ENCODE measurements around the gene TMTC2.
"Not testable (repeated sequence)": the region's sequence is repeated elsewhere in the genome, so short reads cannot be mapped to it uniquely, and the experiment has no call there.

The TMTC2 gene

GRCh38 chr12:82835217-82835616 is 148.5 kb downstream of the TMTC2 start:
- peak overlapping the region in 1 of 2 donors; percentile 41 for H3K27ac ChIP-seq
- no peak for DNase-seq (ENCODE audit: low spot score)
- TF ChIP-seq, protein P1, sequence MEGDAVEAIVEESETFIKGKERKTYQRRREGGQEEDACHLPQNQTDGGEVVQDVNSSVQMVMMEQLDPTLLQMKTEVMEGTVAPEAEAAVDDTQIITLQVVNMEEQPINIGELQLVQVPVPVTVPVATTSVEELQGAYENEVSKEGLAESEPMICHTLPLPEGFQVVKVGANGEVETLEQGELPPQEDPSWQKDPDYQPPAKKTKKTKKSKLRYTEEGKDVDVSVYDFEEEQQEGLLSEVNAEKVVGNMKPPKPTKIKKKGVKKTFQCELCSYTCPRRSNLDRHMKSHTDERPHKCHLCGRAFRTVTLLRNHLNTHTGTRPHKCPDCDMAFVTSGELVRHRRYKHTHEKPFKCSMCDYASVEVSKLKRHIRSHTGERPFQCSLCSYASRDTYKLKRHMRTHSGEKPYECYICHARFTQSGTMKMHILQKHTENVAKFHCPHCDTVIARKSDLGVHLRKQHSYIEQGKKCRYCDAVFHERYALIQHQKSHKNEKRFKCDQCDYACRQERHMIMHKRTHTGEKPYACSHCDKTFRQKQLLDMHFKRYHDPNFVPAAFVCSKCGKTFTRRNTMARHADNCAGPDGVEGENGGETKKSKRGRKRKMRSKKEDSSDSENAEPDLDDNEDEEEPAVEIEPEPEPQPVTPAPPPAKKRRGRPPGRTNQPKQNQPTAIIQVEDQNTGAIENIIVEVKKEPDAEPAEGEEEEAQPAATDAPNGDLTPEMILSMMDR (IDR thresholded peaks at IDR 0.05) = no peak
- H3K4me3 ChIP-seq = no peak overlapping the region

DNA sequence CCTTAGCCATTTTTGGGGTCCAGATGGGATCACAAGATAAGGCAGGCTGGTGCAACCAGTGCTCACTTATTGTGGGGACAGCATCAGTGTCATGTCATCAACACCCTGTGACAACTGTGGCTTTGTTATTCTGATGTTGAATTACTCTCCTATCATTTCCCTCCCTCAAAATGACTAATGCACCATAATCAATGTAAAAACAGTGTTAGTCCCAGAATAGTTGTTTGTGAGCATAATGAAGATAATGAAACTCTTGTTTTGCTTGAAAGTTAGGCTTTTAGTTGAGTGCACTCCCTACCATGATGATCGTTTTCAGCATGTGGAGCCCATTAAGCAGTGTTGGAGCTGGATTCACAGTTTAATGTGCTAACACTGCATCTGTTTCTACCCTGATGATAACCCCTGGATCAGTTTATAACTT is 151.4 kb downstream of the TMTC2 start:
- Histone ChIP-seq H3K27ac (no peak overlapping the region), H3K4me3 (no peak overlapping the region)
- TF ChIP-seq, protein P1 (IDR thresholded peaks at IDR 0.05) = no peak
- DNase-seq (ENCODE audit: low spot score) = no peak

DNA sequence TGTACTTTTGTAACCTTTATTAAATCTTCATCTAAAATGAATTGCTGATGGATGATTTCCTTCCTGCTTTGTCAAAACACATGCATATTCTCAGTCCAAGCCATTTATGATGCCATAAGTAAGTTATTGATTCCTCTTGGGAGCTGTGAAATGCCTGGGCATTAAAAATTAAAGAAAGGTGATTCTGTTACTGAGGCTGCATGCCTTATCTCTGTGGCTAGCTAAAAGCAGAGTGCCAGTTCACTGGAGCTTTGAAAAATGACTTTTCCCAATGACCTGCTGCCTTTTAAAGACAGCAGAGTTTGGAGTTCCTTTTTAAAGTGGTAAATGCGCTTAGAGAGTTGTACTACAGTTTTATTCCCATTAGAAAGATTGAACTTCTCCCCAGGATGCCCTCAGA is 152.1 kb downstream of the TMTC2 start:
- H3K4me3 ChIP-seq = no peak overlapping the region
- no peak for DNase-seq (ENCODE audit: low spot score)
- no peak overlapping the region for H3K27ac ChIP-seq
- TF ChIP-seq, protein P1 (IDR thresholded peaks at IDR 0.05) = no peak

- Histone ChIP-seq H3K27ac (no peak overlapping the region), H3K4me3 (no peak overlapping the region)
- no peak for DNase-seq (ENCODE audit: low spot score)
- TF ChIP-seq, protein P1 (IDR thresholded peaks at IDR 0.05) = no peak
These were observed 153.1 kb downstream of the TMTC2 start for GRCh38 chr12:82839796-82840195.

GRCh38 chr12:82841487-82841904 is 154.8 kb downstream of the TMTC2 start:
- no peak for DNase-seq (ENCODE audit: low spot score)
- TF ChIP-seq, protein P1 (IDR thresholded peaks at IDR 0.05) = no peak

GRCh38 chr12:82842480-82842879 is 155.8 kb downstream of the TMTC2 start:
- TF ChIP-seq, protein P1 (IDR thresholded peaks at IDR 0.05) = no peak
- DNase-seq (ENCODE audit: low spot score) = no peak
- no peak overlapping the region for H3K4me3 ChIP-seq
- no peak overlapping the region for H3K27ac ChIP-seq

More at GRCh38 chr12:82841487-82841904, 154.8 kb downstream of the TMTC2 start:
- Histone ChIP-seq H3K4me3 (no peak overlapping the region), H3K27ac (no peak overlapping the region)

GRCh38 chr12:82845076-82845475 is 158.4 kb downstream of the TMTC2 start:
- DNase-seq (ENCODE audit: low spot score); H3K27ac ChIP-seq; H3K4me3 ChIP-seq: not testable (repeated sequence)

DNA sequence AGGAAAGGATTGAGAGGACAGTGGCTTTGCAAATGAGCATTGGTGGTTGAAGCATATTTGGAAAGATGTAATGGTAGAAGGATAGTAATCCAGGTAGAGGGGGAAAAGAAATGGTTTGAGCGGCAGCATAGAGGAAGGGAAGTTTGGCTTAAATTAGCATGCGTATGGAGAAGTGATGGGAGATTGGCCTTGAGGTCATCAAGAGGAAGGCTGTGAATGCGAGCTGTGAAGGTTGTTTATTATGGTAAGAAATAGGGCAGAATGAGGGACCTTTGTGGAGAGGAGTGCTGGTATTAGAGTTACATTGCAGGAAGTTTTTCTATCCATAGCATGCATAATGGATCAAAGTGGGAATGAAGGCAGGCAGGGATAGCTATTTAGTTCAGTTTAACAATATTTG is 162.1 kb downstream of the TMTC2 start:
- H3K27ac ChIP-seq = no peak overlapping the region
- TF ChIP-seq, protein P1 (IDR thresholded peaks at IDR 0.05) = no peak
- DNase-seq (ENCODE audit: low spot score) = no peak
- no peak overlapping the region for H3K4me3 ChIP-seq

Data from coronary artery (tissue), 2 donors.